Measurements from ENCODE around the gene AP1AR. TPM values are rescaled to one million over a fixed set of nuclear protein-coding genes. Genes with fewer than 3 reads are reported as not detected.

The AP1AR gene
- total RNA-seq, 2 donors from 2014 or later: 9.1 to 12.5 TPM

DNA sequence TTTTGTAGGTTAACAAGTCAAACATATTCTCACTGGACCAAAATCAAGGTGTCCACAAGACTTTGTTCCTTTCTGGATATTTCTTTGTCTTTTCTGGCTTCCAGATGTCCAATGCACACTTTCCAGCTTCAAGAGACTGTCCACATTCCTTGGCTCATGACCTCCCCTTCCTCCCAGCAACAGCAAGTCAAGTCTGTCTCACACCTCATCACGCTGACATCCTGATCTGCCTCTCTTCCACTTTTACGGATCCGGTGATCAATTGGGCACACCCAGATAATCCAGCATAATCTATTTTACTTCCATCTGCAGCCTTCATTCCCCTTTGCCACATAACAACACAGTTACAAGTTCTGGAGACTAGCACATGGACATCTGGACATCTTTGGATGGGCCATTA, 44.5 kb downstream of the AP1AR start:
- intact Hi-C loops (cut with DNase I): no loop called here
- 96 to 97% methylated on average over 3 of the region's 3 CpGs for WGBS, 2 donors

DNA sequence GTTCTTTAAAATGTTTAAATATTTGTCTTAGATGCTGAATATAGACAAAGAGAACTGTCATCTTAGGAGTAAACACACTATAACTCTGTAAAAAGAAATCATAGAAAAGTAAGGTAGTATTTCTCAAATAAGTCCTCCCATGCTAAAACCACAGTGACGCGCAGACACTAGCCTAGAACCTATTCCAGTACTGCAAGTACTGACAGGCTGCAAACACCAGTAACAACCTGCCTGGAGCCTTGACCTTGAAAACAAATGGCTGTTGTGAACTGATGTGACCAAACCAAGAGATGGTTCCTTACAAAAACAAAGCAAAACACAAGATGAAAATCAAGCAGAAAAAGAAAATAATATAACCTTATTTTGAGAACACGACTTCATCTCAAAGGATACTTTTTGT, 45.6 kb downstream of the AP1AR start:
- H3K27ac ChIP-seq: peak overlapping the region in 1 of 4 donors; percentile 44
- intact Hi-C loops (cut with DNase I): no loop called here
- no peaks in the 10 kb centered on the region for H3K27me3 ChIP-seq
- no peak for TF ChIP-seq POLR2A (IDR thresholded peaks at IDR 0.05)
- TF ChIP-seq, protein P1, sequence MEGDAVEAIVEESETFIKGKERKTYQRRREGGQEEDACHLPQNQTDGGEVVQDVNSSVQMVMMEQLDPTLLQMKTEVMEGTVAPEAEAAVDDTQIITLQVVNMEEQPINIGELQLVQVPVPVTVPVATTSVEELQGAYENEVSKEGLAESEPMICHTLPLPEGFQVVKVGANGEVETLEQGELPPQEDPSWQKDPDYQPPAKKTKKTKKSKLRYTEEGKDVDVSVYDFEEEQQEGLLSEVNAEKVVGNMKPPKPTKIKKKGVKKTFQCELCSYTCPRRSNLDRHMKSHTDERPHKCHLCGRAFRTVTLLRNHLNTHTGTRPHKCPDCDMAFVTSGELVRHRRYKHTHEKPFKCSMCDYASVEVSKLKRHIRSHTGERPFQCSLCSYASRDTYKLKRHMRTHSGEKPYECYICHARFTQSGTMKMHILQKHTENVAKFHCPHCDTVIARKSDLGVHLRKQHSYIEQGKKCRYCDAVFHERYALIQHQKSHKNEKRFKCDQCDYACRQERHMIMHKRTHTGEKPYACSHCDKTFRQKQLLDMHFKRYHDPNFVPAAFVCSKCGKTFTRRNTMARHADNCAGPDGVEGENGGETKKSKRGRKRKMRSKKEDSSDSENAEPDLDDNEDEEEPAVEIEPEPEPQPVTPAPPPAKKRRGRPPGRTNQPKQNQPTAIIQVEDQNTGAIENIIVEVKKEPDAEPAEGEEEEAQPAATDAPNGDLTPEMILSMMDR (IDR thresholded peaks at IDR 0.05): no peak
- ATAC-seq (no peak), DNase-seq (peak in 3 of 4 donors; percentile 17 to 34 (median 21))
- H3K4me3 ChIP-seq: no peak overlapping the region
- H3K9me3 ChIP-seq: no peaks in the 10 kb centered on the region
- H3K4me1 ChIP-seq: peaks cover 59% of the 10 kb centered on the region
- peaks cover 0 to 3% of the 10 kb centered on the region in 2 donors for H3K36me3 ChIP-seq (replicated peaks in 1 of 2; ENCODE audit: insufficient read depth in 1 of 2, low read depth in 2 of 2)
- 61 to 63% methylated on average over 3 of the region's 3 CpGs for WGBS, 2 donors

More for the DNA sequence above, 44.5 kb downstream of the AP1AR start:
- H3K36me3 ChIP-seq (replicated peaks in 1 of 2; ENCODE audit: insufficient read depth in 1 of 2, low read depth in 2 of 2): peaks cover 0 to 3% of the 10 kb centered on the region in 2 donors
- no peak overlapping the region for H3K4me3 ChIP-seq
- no peaks in the 10 kb centered on the region for H3K27me3 ChIP-seq
- H3K4me1 ChIP-seq: peaks cover 51% of the 10 kb centered on the region
- no peak overlapping the region for H3K27ac ChIP-seq
- ATAC-seq (no peak), DNase-seq (no peak)
- no peaks in the 10 kb centered on the region for H3K9me3 ChIP-seq
- no peak for TF ChIP-seq POLR2A (IDR thresholded peaks at IDR 0.05)
- TF ChIP-seq, protein P1 (IDR thresholded peaks at IDR 0.05): no peak

DNA sequence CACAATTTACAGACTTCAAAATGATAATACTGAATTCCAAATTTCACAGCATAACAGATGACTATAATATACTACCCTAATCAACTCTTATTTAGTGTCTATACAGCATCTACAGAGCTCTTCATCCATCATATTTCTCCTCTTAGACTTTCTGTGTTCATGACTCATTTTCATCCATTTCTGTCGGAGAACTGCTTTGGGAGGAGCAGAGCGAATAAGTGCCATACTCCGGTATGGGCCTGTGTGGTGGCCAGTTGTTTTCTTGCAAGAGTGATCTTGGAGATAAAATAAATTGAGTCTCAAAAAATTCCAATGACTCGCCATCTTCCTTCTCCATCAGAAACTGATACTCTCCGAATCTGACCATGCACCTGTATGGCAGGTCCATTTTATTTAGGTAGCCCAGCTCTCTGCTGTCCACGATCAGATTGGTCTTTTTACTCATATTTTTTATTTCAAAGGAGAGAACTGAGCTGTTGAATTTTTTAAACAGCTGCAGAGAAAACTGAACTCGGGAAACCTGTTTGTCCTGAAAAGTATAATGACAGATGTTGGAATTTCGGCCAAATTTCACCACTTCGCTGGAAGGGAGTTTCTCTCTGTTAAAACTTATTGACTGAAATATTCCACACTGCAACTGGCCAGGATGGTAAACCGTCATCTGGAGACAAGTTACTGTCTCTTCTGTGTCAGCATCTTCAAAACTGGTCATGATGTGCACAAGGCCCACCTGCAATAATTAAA, 46.3 kb downstream of the AP1AR start:
- H3K27me3 ChIP-seq: no peaks in the 10 kb centered on the region
- H3K4me3 ChIP-seq: no peak overlapping the region
- peak overlapping the region in 3 of 4 donors; percentile 3 to 44 (median 10) for H3K27ac ChIP-seq
- DNase-seq: peak in 3 of 4 donors; percentile 22 to 49 (median 29)
- H3K9me3 ChIP-seq: no peaks in the 10 kb centered on the region
- WGBS, 2 donors: 47 to 51% methylated on average over 10 of the region's 10 CpGs
- peaks cover 65% of the 10 kb centered on the region for H3K4me1 ChIP-seq
- intact Hi-C loops (cut with DNase I): no loop called here
- TF ChIP-seq, protein P1 (IDR thresholded peaks at IDR 0.05): no peak
- TF ChIP-seq POLR2A (IDR thresholded peaks at IDR 0.05): no peak
- ATAC-seq: peak; percentile 66
- peaks cover 0 to 3% of the 10 kb centered on the region in 2 donors for H3K36me3 ChIP-seq (replicated peaks in 1 of 2; ENCODE audit: insufficient read depth in 1 of 2, low read depth in 2 of 2)

DNA sequence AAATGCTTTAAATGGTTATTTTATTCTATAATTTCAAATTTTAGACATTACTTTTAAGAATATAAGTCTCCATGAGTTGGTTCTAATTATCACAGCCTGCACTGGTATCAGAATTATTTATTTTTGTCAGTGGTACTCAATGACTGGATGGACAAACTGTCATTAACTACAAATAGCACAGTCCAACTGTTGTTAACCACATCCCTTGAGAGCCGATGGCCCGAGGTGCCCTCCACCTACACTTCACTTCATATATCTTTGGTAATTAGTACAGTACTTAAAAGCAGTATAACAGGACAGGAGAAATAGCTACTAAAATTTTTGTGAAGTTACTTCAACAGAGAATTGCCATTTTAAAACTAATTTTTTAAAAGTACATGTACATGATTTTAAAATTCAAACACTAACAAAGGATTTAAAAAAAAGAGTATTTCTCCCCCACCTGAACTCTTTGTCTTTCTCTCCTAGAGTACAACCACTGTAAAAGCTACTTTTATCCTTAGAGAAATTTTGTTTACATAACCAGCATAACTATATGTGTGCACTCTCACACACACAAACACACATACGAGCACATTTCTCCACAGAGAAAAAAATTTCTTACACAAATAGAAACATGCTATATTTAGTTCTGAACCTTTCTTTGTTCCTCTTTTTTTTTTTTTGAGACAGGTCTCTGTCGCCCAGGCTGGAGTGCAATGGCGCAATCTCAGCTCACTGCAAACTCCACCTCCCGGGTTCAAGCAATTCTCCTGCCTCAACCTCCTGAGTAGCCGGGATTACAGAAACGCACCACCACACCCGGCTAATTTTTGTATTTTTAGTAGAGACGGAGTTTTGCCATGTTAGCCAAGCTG, 47.7 kb downstream of the AP1AR start:
- DNase-seq (no peak), ATAC-seq (peak; percentile 7)
- peak overlapping the region in 1 of 4 donors; percentile 29 for H3K27ac ChIP-seq
- no peak overlapping the region for H3K4me3 ChIP-seq
- no peak for TF ChIP-seq POLR2A (IDR thresholded peaks at IDR 0.05)
- TF ChIP-seq, protein P1 (IDR thresholded peaks at IDR 0.05): no peak
- 17 to 27% methylated on average over 10 of the region's 10 CpGs for WGBS, 2 donors
- peaks cover 0 to 3% of the 10 kb centered on the region in 2 donors for H3K36me3 ChIP-seq (replicated peaks in 1 of 2; ENCODE audit: insufficient read depth in 1 of 2, low read depth in 2 of 2)
- H3K27me3 ChIP-seq: no peaks in the 10 kb centered on the region
- intact Hi-C loops (cut with DNase I): no loop called here
- no peaks in the 10 kb centered on the region for H3K9me3 ChIP-seq
- peaks cover 72% of the 10 kb centered on the region for H3K4me1 ChIP-seq

All from body of pancreas (tissue), 4 donors.